ENCODE results near the gene METRN.

DNA sequence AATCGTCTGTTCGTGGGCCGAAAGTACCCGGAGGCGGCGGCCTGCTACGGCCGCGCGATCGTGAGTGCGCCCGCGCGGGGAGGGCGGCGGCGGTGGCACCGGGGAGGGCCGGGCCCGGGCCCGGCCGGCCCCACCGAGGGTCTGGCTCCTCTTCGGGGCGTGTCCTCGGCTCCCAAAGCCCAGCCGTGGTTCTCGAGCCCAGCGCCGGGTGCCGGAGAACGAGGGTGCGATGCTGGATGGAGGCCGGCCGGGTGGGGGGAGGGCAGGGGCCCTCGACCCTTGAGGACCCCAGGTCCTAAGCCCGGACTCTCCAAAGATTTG lies 34.3 kb upstream of the METRN start:
- TF ChIP-seq POLR2A (IDR thresholded peaks at IDR 0.05): no peak
- TF ChIP-seq, protein P1, sequence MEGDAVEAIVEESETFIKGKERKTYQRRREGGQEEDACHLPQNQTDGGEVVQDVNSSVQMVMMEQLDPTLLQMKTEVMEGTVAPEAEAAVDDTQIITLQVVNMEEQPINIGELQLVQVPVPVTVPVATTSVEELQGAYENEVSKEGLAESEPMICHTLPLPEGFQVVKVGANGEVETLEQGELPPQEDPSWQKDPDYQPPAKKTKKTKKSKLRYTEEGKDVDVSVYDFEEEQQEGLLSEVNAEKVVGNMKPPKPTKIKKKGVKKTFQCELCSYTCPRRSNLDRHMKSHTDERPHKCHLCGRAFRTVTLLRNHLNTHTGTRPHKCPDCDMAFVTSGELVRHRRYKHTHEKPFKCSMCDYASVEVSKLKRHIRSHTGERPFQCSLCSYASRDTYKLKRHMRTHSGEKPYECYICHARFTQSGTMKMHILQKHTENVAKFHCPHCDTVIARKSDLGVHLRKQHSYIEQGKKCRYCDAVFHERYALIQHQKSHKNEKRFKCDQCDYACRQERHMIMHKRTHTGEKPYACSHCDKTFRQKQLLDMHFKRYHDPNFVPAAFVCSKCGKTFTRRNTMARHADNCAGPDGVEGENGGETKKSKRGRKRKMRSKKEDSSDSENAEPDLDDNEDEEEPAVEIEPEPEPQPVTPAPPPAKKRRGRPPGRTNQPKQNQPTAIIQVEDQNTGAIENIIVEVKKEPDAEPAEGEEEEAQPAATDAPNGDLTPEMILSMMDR (IDR thresholded peaks at IDR 0.05): no peak

Measured in vagina (tissue), 2 donors.